ENCODE results near the gene RHBDL2. TPM values are rescaled to one million over a fixed set of nuclear protein-coding genes. Genes with fewer than 3 reads are reported as not detected.

RHBDL2 gene
- total RNA-seq, 1 experiment from 2014 or later: 36.9 TPM

DNA sequence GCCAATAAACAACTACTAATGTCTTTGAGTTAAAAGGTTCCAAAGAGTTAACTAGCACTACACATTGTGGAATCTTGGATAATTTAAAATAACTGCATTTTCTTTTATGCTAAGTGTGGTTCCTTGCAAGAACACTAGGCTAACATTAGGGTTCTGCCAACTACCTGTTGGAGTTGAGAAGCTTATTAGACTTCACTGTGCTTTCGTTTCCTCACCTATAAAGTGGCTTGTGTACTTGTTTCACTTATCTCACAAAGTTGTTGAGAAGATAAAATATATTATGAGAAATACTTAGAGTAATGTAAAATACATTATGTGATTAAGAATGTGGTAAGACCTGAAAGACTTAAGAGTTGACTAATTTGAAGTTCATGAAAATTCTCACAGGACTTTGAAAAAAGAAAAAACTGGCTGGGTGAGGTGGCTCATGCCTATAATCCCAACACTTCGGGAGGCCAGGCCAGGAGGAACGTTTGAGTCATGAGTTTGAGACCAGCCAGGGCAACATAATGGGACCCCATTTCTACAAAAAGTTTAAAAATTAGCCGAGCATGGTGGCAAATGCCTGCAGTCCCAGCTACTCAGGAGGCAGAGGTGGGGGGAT lies 76.4 kb downstream of the RHBDL2 start:
- Histone ChIP-seq H3K36me3 (ENCODE audit: low read depth) (peaks cover 15% of the 10 kb centered on the region), H3K27ac (no peak overlapping the region), H3K4me2 (no peak overlapping the region), H3K9me3 (ENCODE audit: insufficient read depth, low read depth) (no peaks in the 10 kb centered on the region), H2AFZ (no peak overlapping the region), H4K20me1 (ENCODE audit: insufficient read depth) (no peaks in the 10 kb centered on the region; the same call in 1 of the 2 replicates), H3K79me2 (ENCODE audit: low read depth) (0 out of 2 replicates have a peak, but pooled peaks cover 5% of the 10 kb centered on the region), H3K4me3 (no peak overlapping the region), H3K9me2 (ENCODE audit: insufficient read depth) (no peaks in the 10 kb centered on the region), H3K27me3 (ENCODE audit: insufficient read depth, low read depth) (no peaks in the 10 kb centered on the region), H3K4me1 (replicated peaks; ENCODE audit: insufficient read depth) (peaks cover 8% of the 10 kb centered on the region), H3F3A (ENCODE audit: insufficient read depth, low read depth) (peaks cover 14% of the 10 kb centered on the region; the same call in 1 of the 2 replicates)
- intact Hi-C loops (cut with micrococcal nuclease; ENCODE audit: unreplicated experiment): no loop called here
- ChIA-PET POLR2A (ENCODE audit: unreplicated experiment) (interaction anchor here (0.6 kb wide), 1 partner anchor 78 kb away, joined by 3 read pairs; no protein-coding TSS in a partner anchor), CTCF (interaction anchor here (0.6 kb wide), 1 partner anchor 48 kb away, joined by 3 read pairs; no protein-coding TSS in a partner anchor)
- peak in 1 of 2 experiments; percentile 36 for DNase-seq
- TF ChIP-seq EZH2 (IDR thresholded peaks at IDR 0.05; ENCODE audit: low read depth): no peak
- TF ChIP-seq, protein P1, sequence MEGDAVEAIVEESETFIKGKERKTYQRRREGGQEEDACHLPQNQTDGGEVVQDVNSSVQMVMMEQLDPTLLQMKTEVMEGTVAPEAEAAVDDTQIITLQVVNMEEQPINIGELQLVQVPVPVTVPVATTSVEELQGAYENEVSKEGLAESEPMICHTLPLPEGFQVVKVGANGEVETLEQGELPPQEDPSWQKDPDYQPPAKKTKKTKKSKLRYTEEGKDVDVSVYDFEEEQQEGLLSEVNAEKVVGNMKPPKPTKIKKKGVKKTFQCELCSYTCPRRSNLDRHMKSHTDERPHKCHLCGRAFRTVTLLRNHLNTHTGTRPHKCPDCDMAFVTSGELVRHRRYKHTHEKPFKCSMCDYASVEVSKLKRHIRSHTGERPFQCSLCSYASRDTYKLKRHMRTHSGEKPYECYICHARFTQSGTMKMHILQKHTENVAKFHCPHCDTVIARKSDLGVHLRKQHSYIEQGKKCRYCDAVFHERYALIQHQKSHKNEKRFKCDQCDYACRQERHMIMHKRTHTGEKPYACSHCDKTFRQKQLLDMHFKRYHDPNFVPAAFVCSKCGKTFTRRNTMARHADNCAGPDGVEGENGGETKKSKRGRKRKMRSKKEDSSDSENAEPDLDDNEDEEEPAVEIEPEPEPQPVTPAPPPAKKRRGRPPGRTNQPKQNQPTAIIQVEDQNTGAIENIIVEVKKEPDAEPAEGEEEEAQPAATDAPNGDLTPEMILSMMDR (conservative IDR thresholded peaks at IDR 0.05): no peak
- BruUV-seq (replicated peaks): no TSS peak

DNA sequence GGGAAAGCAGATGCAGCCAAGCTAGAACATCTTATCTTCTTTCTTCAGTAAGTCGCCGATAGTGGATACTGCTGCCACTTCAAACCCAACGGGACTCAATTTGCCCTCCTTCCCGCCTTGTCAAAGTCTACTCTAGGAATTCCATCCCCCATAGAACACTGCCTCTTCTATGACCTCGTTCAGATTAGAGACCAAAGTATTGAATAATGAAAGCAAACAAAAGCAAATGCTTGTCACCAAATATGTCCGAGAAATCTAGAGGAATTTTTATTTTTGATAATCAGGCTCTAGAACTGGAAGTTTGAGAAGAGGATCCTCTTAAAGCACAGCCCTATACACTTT lies 81.2 kb downstream of the RHBDL2 start:
- Histone ChIP-seq H3K36me3 (ENCODE audit: low read depth) (peaks cover 26% of the 10 kb centered on the region), H3K79me2 (ENCODE audit: low read depth) (peaks cover 27% of the 10 kb centered on the region), H3F3A (ENCODE audit: insufficient read depth, low read depth) (peaks cover 34% of the 10 kb centered on the region), H4K20me1 (ENCODE audit: insufficient read depth) (peaks cover 8% of the 10 kb centered on the region), H3K4me1 (replicated peaks; ENCODE audit: insufficient read depth) (peaks cover 23% of the 10 kb centered on the region), H3K27ac (no peak overlapping the region), H3K27me3 (ENCODE audit: insufficient read depth, low read depth) (no peaks in the 10 kb centered on the region), H3K4me2 (peak overlapping the region; percentile 85), H3K4me3 (peak overlapping the region; percentile 72), H2AFZ (peak overlapping the region; percentile 99), H3K9me2 (ENCODE audit: insufficient read depth) (no peaks in the 10 kb centered on the region), H3K9me3 (ENCODE audit: insufficient read depth, low read depth) (no peaks in the 10 kb centered on the region)
- no TSS peak for BruUV-seq (replicated peaks)
- POLR2A ChIA-PET (ENCODE audit: unreplicated experiment): no interaction called here
- no peak for DNase-seq
- CTCF ChIA-PET: no interaction called here
- intact Hi-C loops (cut with micrococcal nuclease; ENCODE audit: unreplicated experiment): no loop called here
- TF ChIP-seq EZH2 (IDR thresholded peaks at IDR 0.05; ENCODE audit: low read depth): no peak
- TF ChIP-seq, protein P1 (conservative IDR thresholded peaks at IDR 0.05): no peak

DNA sequence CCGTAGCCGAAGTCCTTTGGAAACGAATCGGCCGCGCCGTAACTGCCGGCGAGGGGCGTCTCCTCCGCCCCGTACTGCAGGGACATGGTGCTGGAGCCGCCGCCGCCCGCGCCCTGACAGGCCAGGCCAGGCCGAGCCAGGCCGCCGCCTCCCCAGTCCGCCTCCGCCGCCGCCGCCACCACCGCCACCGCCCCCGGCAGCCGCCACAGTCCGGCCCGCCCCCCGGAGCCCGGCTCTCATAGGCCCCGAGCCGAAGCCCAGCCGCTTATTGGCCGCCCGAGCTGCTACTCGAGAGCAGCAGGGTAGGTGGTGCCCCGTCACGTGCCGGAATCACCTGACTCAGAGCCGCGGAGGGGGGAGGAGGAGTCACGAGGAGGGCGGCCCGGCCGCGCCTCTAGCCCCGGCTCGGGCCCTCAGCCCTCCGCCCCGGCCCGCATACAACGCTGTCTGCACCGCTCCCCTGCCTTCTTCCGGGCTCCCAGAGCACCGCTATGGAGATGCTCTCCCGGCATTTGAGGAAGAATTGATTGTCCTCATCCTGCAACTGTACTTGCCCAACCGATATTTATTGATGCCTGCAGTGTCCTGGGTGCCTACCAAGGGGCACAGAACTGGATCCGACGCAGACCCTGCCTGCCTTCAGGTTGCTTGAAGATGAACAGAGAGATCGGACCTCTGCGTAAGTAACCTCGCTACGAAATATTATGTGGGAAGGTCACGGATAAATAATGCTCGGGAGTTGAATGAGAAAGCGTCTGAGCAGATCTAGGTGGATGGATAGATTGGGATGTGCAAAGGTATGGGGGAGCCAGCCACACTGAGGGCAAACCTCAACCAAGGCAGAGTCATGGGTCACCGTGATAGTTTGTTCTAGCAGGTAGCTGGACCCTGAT lies 81.8 kb downstream of the RHBDL2 start, which contains the start of gene RRAGC:
Gene RRAGC (minus strand): TSS at position 212 of the 893 bp plus-strand sequence. CDS start 126 bp downstream, at position 86.
- BruUV-seq (replicated peaks): TSS peak; percentile 63
- H3K9me3 ChIP-seq (ENCODE audit: insufficient read depth, low read depth): no peaks in the 10 kb centered on the region
- peak within 1 kb of the TSS; percentile 99 for H2AFZ ChIP-seq
- H3K4me1 ChIP-seq (replicated peaks; ENCODE audit: insufficient read depth): peaks cover 23% of the 10 kb centered on the region
- H4K20me1 ChIP-seq (ENCODE audit: insufficient read depth): peaks cover 8% of the 10 kb centered on the region
- H3K4me2 ChIP-seq: peak within 1 kb of the TSS; percentile 85
- intact Hi-C loops (cut with micrococcal nuclease; ENCODE audit: unreplicated experiment): loop anchor here (1.0 kb wide), 4 partner anchors 99 to 232 kb away; partner anchors contain the start of genes AKIRIN1 and NDUFS5
- ChIA-PET POLR2A (ENCODE audit: unreplicated experiment) (interaction anchor here (0.6 to 1.0 kb wide), 4 partner anchors 82 to 642 kb away, joined by 3 to 6 read pairs (median 4); partner anchors contain the start of genes NDUFS5 and RHBDL2), CTCF (interaction anchor here (0.5 to 0.7 kb wide), 4 partner anchors 22 to 846 kb away, joined by 3 to 7 read pairs (median 4); no protein-coding TSS in a partner anchor)
- H3K4me3 ChIP-seq: peak within 1 kb of the TSS; percentile 72
- H3K9me2 ChIP-seq (ENCODE audit: insufficient read depth): no peaks in the 10 kb centered on the region
- H3K79me2 ChIP-seq (ENCODE audit: low read depth): peaks cover 27% of the 10 kb centered on the region
- peak within 1 kb of the TSS; percentile 59 for H3K27ac ChIP-seq
- peaks cover 32% of the 10 kb centered on the region for H3K36me3 ChIP-seq (ENCODE audit: low read depth)
- no peaks in the 10 kb centered on the region for H3K27me3 ChIP-seq (ENCODE audit: insufficient read depth, low read depth)
- DNase-seq: peak; percentile 92 to 100
- TF ChIP-seq, protein P1 (conservative IDR thresholded peaks at IDR 0.05): no peak
- TF ChIP-seq EZH2 (IDR thresholded peaks at IDR 0.05; ENCODE audit: low read depth): no peak
- H3F3A ChIP-seq (ENCODE audit: insufficient read depth, low read depth): peaks cover 32% of the 10 kb centered on the region
